Measurements from ENCODE around the gene FCHSD2. TPM values are rescaled to one million over a fixed set of nuclear protein-coding genes. Genes with fewer than 3 reads are reported as not detected.

The FCHSD2 gene
- total RNA-seq, 6 experiments from 2014 or later: 10.8 to 25.9 (median 17.8) TPM

DNA sequence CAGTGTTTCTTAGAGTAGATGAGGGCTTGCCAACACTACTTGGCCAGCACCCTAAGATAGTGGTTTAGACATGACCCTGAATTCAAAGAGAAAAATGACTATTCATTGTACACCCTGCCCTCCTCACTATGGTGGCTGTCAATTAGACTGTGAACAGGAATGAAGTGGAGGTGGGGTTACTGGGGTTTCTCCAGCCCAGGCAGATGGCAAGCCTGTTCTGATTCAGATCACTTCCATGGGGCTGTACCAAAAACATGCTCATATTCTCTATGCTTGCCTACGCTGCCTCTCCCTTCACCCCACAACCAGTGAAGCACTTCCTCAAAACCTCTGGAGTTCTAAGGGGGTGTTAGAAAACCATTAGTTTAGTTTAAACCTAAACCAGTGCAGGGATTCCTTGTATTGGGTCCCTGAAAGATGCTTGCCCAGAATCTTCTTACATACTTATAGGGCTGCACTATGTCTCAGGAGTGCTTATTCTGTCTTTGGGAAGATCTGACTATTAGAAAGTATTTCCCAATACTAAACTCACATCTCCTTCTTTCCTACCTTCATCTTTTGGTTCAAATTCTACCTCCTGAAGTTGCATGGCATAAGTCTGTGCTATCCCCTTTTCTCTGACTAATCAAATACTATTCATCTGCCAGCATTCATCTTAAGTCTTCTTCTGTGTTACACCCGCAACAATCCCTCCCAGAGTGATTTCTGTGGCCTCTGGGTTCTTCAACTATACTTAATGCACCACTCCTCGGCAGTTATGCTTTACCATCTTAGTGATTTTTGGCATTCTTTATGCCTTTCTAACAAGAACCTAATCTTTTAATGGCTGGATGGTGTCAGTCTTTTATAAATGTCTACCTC lies 256.1 kb downstream of the FCHSD2 start:
- no peaks in the 10 kb centered on the region for H3K9me3 ChIP-seq
- DNase-seq (no peak), ATAC-seq (no peak)
- WGBS (ENCODE audit: insufficient coverage, low coverage, low lambda C conversion rate, missing lambda C conversion rate): 94% methylated on average over 3 of the region's 3 CpGs
- no peak for TF ChIP-seq POLR2A (IDR thresholded peaks at IDR 0.05)
- H3K27me3 ChIP-seq: no peaks in the 10 kb centered on the region
- H3K4me3 ChIP-seq: no peak overlapping the region
- H3K4me1 ChIP-seq: no peaks in the 10 kb centered on the region
- intact Hi-C loops (cut with DNase I): no loop called here
- no peak overlapping the region for H3K27ac ChIP-seq
- H3K36me3 ChIP-seq: peaks cover 0 to 38% (median 9%) of the 10 kb centered on the region in 4 donors

DNA sequence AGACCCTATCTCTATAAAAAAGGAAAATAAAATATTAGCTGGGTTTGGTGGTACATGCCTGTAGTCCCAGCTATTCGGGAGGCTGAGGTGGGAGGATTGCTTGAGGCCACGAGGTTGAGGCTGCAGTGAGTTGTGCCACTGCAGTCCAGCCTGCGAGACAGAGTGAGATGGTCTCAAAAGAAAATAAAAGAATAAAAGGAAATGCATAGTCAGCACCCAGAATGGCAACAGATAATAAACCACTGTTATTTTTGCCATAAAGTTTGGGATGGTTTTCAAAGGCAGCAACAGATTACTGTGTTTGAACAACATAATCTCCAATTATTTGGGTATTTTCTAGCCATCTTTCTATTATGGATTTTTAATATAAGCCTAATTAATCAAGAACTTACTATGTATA lies 266.0 kb downstream of the FCHSD2 start:
- Histone ChIP-seq H3K4me1 (no peaks in the 10 kb centered on the region), H3K27ac (no peak overlapping the region), H3K9me3 (no peaks in the 10 kb centered on the region), H3K27me3 (no peaks in the 10 kb centered on the region), H3K36me3 (no peaks in the 10 kb centered on the region), H3K4me3 (no peak overlapping the region)
- ATAC-seq (no peak), DNase-seq (no peak)
- intact Hi-C loops (cut with DNase I): no loop called here
- TF ChIP-seq, protein P1, sequence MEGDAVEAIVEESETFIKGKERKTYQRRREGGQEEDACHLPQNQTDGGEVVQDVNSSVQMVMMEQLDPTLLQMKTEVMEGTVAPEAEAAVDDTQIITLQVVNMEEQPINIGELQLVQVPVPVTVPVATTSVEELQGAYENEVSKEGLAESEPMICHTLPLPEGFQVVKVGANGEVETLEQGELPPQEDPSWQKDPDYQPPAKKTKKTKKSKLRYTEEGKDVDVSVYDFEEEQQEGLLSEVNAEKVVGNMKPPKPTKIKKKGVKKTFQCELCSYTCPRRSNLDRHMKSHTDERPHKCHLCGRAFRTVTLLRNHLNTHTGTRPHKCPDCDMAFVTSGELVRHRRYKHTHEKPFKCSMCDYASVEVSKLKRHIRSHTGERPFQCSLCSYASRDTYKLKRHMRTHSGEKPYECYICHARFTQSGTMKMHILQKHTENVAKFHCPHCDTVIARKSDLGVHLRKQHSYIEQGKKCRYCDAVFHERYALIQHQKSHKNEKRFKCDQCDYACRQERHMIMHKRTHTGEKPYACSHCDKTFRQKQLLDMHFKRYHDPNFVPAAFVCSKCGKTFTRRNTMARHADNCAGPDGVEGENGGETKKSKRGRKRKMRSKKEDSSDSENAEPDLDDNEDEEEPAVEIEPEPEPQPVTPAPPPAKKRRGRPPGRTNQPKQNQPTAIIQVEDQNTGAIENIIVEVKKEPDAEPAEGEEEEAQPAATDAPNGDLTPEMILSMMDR (IDR thresholded peaks at IDR 0.05): no peak
- TF ChIP-seq POLR2A (IDR thresholded peaks at IDR 0.05): no peak
- WGBS (ENCODE audit: insufficient coverage, low coverage, low lambda C conversion rate, missing lambda C conversion rate): 98% methylated on average over 3 of the region's 3 CpGs

DNA sequence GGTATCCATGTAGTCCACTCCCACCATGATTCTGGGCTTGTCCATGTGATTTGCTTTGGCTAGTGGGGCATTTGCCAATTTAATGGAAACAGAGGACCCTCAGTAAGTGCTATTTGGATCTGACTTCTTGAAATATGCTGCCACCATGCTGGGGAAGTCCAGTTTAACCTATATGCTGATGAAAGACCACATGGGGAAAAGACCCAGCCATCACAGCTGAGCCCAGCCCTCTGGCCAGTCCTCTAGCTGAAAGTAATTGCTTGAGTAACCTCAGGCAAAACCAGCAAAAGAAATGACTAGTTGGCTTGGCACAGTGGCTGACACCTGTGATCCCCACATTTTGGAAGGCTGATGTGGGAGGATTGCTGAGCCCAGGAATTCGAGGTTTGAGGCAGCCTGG lies 266.4 kb downstream of the FCHSD2 start:
- no peaks in the 10 kb centered on the region for H3K4me1 ChIP-seq
- no peaks in the 10 kb centered on the region for H3K36me3 ChIP-seq
- 100% methylated on average over 1 of the region's 1 CpG for WGBS (ENCODE audit: insufficient coverage, low coverage, low lambda C conversion rate, missing lambda C conversion rate)
- TF ChIP-seq, protein P1 (IDR thresholded peaks at IDR 0.05): no peak
- H3K4me3 ChIP-seq: no peak overlapping the region
- no peak overlapping the region for H3K27ac ChIP-seq
- DNase-seq: no peak
- intact Hi-C loops (cut with DNase I): no loop called here
- no peaks in the 10 kb centered on the region for H3K9me3 ChIP-seq
- no peaks in the 10 kb centered on the region for H3K27me3 ChIP-seq
- no peak for ATAC-seq

DNA sequence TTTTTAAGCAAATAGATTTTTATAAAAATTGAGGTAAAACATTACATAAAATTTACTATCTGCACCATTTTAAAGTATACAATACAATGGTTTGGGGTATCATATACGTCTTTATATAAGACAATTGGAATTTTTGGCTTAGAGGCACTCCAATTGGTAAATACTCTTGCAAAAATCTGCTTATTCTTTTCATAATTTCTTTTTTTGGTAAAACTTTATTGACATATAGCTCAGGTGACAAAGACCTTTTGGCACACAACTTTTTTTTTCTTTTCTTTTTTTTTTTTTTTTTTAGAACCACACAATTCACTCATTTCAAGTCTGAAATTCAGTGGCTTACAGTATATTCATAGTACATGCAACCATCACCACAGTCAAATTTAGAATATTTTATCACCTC lies 270.1 kb downstream of the FCHSD2 start:
- peaks cover 0 to 4% (median 0%) of the 10 kb centered on the region in 4 donors for H3K36me3 ChIP-seq
- 82% methylated on average over 1 of the region's 1 CpG for WGBS (ENCODE audit: insufficient coverage, low coverage, low lambda C conversion rate, missing lambda C conversion rate)
- ATAC-seq (no peak), DNase-seq (no peak)
- no peaks in the 10 kb centered on the region for H3K27me3 ChIP-seq
- no peaks in the 10 kb centered on the region for H3K9me3 ChIP-seq
- H3K4me1 ChIP-seq: no peaks in the 10 kb centered on the region
- H3K27ac ChIP-seq: no peak overlapping the region
- TF ChIP-seq, protein P1 (IDR thresholded peaks at IDR 0.05): no peak
- TF ChIP-seq POLR2A (IDR thresholded peaks at IDR 0.05): no peak
- H3K4me3 ChIP-seq: no peak overlapping the region
- intact Hi-C loops (cut with DNase I): no loop called here

DNA sequence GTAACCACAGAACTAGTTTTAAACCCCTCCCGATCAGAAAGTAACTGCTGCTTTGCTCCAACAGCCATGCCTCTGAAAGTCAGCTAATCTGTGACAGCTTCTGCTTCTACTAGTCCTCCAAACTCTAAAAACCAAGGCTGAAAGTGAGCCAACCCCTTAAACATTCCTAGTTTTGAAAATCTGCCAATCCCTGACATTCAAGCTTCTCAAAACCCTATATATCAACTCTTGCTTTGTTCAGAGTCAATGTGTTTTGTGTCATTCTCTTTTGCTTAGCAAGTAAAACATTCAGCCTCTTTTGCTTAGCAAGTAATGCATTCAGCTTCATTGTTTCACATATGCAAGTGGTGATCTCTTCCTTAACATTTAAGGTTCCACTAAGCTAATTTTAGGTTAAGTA lies 271.0 kb downstream of the FCHSD2 start:
- peaks cover 0 to 4% (median 0%) of the 10 kb centered on the region in 4 donors for H3K36me3 ChIP-seq
- H3K27me3 ChIP-seq: no peaks in the 10 kb centered on the region
- intact Hi-C loops (cut with DNase I): no loop called here
- H3K4me3 ChIP-seq: no peak overlapping the region
- no peaks in the 10 kb centered on the region for H3K9me3 ChIP-seq
- H3K27ac ChIP-seq: no peak overlapping the region
- no peaks in the 10 kb centered on the region for H3K4me1 ChIP-seq
- TF ChIP-seq, protein P1 (IDR thresholded peaks at IDR 0.05): no peak
- TF ChIP-seq POLR2A (IDR thresholded peaks at IDR 0.05): no peak
- no peak for DNase-seq
- 91% methylated on average over 1 of the region's 1 CpG for WGBS (ENCODE audit: insufficient coverage, low coverage, low lambda C conversion rate, missing lambda C conversion rate)
- no peak for ATAC-seq
